Parathyroid adenoma (tissue), 2 donors: ENCODE data around the gene RPS26.

Experiments used
- H2AFZ ChIP-seq: fragments of 300-600 bp; sonication (generic); one replicate; pipeline ENCODE4 v1.7.0; 2017; ENCODE audit warnings: antibody characterized with exemption, mild to moderate bottlenecking
- H3K27ac ChIP-seq: fragments of 300-600 bp; sonication (generic); one replicate; pipeline ENCODE4 v1.7.0; 2017
- H3K27me3 ChIP-seq: fragments of 300-600 bp; sonication (generic); one replicate; pipeline ENCODE4 v1.7.0; 2017; ENCODE audit warnings: low read length; ENCODE audit not compliant: control insufficient read depth, insufficient read depth
- H3K36me3 ChIP-seq: fragments of 300-600 bp; sonication (generic); one replicate; pipeline ENCODE4 v1.7.0; 2017; ENCODE audit warnings: low read length; ENCODE audit not compliant: control insufficient read depth, insufficient read depth
- H3K4me1 ChIP-seq: fragments of 300-600 bp; sonication (generic); one replicate; pipeline ENCODE4 v1.7.0; 2017; ENCODE audit warnings: control low read depth
- H3K4me2 ChIP-seq: fragments of 300-600 bp; sonication (generic); one replicate; pipeline ENCODE4 v1.7.0; 2017; ENCODE audit warnings: low read length
- H3K4me3 ChIP-seq: fragments of 300-600 bp; sonication (generic); one replicate; pipeline ENCODE4 v1.7.0; 2017; ENCODE audit warnings: low read depth, low read length
- H3K79me2 ChIP-seq: fragments of 300-600 bp; sonication (generic); one replicate; pipeline ENCODE4 v1.7.0; 2017; ENCODE audit warnings: control low read depth
- H3K9ac ChIP-seq: fragments of 300-600 bp; sonication (generic); one replicate; pipeline ENCODE4 v1.7.0; 2017; ENCODE audit warnings: mild to moderate bottlenecking
- H3K9me3 ChIP-seq: fragments of 300-600 bp; sonication (generic); one replicate; pipeline ENCODE4 v1.7.0; 2017; ENCODE audit warnings: low read length; ENCODE audit not compliant: control insufficient read depth
- TF ChIP-seq, protein P1 (sequence below): fragments of 300-600 bp; sonication (generic); IDR thresholded peaks from one replicate; pipeline ENCODE4 v1.7.0; 2017; ENCODE audit warnings: antibody characterized with exemption, mild to moderate bottlenecking
- donor health status: primary hyperparathyroidism.

The RPS26 gene

DNA sequence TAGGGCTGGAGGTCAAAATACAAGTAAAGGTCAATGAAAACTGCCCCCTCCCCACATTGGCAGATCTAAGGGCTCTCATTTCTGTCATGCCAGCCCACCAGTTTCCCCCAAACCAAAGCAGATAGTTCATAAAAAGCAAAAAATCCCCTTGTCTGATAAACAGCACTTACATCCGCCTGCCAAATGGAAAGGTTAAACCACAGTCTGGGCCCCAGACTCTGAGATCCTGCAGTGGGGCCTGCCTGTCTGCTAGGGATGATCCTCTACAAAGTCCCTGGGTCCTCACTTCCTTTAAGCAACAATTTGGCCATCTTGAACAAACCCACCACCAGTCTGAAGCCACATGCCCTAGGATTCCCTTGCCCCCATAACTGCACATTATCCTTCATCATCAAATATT lies 9.7 kb upstream of the RPS26 start:
- TF ChIP-seq, protein P1, sequence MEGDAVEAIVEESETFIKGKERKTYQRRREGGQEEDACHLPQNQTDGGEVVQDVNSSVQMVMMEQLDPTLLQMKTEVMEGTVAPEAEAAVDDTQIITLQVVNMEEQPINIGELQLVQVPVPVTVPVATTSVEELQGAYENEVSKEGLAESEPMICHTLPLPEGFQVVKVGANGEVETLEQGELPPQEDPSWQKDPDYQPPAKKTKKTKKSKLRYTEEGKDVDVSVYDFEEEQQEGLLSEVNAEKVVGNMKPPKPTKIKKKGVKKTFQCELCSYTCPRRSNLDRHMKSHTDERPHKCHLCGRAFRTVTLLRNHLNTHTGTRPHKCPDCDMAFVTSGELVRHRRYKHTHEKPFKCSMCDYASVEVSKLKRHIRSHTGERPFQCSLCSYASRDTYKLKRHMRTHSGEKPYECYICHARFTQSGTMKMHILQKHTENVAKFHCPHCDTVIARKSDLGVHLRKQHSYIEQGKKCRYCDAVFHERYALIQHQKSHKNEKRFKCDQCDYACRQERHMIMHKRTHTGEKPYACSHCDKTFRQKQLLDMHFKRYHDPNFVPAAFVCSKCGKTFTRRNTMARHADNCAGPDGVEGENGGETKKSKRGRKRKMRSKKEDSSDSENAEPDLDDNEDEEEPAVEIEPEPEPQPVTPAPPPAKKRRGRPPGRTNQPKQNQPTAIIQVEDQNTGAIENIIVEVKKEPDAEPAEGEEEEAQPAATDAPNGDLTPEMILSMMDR = no peak
- Histone ChIP-seq H3K9me3 (no peaks in the 10 kb centered on the region), H2AFZ (no peak overlapping the region), H3K4me2 (no peak overlapping the region), H3K79me2 (no peaks in the 10 kb centered on the region), H3K27me3 (no peaks in the 10 kb centered on the region), H3K27ac (no peak overlapping the region), H3K9ac (no peak overlapping the region), H3K4me3 (no peak overlapping the region), H3K4me1 (peaks cover 10% of the 10 kb centered on the region), H3K36me3 (no peaks in the 10 kb centered on the region)

DNA sequence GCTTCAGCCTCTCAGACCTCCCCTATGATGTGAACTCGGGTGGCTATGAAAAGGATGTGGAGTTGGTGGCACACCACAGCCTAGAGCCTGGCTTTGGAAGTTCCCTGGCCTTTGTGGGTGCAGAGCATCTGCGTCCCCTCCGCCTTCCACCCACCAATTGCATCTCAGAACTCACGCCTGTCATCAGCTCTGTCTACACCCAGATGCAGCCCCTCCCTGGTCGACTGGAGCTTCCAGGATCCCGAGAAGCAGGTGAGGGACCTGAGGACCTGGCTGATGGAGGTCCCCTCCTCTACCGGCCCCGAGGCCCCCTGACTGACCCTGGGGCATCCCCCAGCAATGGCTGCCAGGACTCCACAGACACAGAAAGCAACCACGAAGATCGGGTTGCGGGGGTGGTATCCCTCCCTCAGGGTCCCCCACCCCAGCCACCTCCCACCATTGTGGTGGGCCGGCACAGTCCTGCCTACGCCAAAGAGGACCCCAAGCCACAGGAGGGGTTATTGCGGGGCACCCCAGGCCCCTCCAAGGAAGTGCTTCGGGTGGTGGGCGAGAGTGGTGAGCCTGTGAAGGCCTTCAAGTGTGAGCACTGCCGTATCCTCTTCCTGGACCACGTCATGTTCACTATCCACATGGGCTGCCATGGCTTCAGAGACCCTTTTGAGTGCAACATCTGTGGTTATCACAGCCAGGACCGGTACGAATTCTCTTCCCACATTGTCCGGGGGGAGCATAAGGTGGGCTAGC lies 7.0 kb upstream of the RPS26 start:
- H3K36me3 ChIP-seq = no peaks in the 10 kb centered on the region
- H3K4me3 ChIP-seq = no peak overlapping the region
- H3K27ac ChIP-seq = no peak overlapping the region
- H3K4me1 ChIP-seq = no peaks in the 10 kb centered on the region
- H3K9ac ChIP-seq = no peak overlapping the region
- H3K4me2 ChIP-seq = no peak overlapping the region
- H3K27me3 ChIP-seq = no peaks in the 10 kb centered on the region
- H3K9me3 ChIP-seq = no peaks in the 10 kb centered on the region
- no peak overlapping the region for H2AFZ ChIP-seq
- no peaks in the 10 kb centered on the region for H3K79me2 ChIP-seq
- TF ChIP-seq, protein P1 = no peak

DNA sequence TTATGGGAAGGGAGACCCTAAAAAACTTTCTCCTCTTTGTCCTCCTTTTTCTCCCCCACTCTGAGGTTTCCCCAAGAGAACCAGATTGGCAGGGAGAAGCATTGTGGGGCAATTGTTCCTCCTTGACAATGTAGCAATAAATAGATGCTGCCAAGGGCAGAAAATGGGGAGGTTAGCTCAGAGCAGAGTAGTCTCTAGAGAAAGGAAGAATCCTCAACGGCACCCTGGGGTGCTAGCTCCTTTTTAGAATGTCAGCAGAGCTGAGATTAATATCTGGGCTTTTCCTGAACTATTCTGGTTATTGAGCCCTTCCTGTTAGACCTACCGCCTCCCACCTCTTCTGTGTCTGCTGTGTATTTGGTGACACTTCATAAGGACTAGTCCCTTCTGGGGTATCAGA lies 4.6 kb upstream of the RPS26 start:
- Histone ChIP-seq H3K4me2 (no peak overlapping the region), H3K4me3 (no peak overlapping the region), H3K27ac (no peak overlapping the region), H2AFZ (no peak overlapping the region), H3K36me3 (no peaks in the 10 kb centered on the region), H3K79me2 (peaks cover 4% of the 10 kb centered on the region), H3K9ac (no peak overlapping the region), H3K9me3 (no peaks in the 10 kb centered on the region), H3K27me3 (no peaks in the 10 kb centered on the region), H3K4me1 (no peaks in the 10 kb centered on the region)
- TF ChIP-seq, protein P1 = no peak

DNA sequence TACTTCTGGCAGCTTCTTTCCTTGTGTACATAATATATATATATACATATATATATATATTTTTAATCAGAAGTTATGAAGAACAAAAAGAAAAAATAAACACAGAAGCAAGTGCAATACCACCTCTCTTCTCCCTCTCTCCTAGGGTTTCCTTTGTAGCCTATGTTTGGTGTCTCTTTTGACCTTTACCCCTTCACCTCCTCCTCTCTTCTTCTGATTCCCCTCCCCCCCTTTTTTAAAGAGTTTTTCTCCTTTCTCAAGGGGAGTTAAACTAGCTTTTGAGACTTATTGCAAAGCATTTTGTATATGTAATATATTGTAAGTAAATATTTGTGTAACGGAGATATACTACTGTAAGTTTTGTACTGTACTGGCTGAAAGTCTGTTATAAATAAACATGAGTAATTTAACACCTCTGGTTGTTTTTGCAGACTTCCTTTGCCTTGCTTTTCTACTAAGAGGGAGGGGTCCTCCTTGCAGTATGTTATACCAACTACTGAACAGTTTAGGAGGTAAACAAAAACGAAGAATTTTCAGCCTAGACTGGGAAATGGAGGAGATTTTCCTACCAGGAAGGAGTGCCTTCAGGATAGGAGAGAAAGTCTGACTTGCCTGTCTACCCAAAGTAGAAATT lies 3.6 kb upstream of the RPS26 start:
- TF ChIP-seq, protein P1 = no peak
- Histone ChIP-seq H3K4me1 (peaks cover 4% of the 10 kb centered on the region), H2AFZ (no peak overlapping the region), H3K79me2 (peaks cover 14% of the 10 kb centered on the region), H3K9ac (no peak overlapping the region), H3K27me3 (no peaks in the 10 kb centered on the region), H3K9me3 (no peaks in the 10 kb centered on the region), H3K27ac (no peak overlapping the region), H3K36me3 (no peaks in the 10 kb centered on the region), H3K4me3 (no peak overlapping the region), H3K4me2 (no peak overlapping the region)
